ENCODE data around the gene DYRK2.
"Not testable (repeated sequence)": the region's sequence is repeated elsewhere in the genome, so short reads cannot be mapped to it uniquely, and the experiment has no call there.

DYRK2 gene

DNA sequence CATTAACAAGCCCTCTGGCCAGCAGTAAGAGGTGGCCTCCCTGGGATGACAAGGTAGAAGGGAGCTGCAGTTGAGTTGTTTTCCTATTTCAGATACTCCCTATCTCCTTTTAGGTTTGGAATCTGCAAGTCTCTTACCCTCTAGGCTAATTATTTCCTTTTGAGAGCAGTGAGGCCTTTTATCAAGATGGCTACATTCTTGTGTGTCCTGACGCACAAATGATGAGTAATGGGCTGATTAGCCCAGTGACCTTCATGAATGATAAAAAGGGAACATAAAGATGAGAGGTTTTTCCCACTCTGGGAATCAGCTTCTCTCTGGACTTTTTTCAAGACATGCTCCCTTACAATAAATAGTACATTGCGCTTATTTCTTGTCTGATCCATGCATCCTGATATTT lies 22.9 kb downstream of the DYRK2 start:
- no peak for DNase-seq (ENCODE audit: low spot score)

DNA sequence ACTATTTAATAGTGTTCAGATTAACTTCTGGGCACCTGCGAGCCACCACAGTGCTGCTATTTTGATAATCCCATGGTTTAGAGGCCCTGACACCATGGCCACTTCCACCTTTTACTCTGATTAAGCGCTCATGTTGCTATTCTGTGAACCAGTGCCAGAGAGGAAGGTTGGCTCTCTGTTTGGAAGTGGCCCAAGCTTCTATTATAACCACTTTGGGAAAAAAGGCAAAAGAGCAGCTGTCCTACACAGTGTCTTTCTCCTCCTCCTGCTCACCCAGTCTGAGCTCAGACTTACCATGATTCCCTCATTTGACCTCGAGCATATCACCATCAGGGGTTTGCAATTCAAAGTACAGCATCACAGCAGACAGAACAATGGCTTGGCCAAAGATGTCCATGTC lies 23.3 kb downstream of the DYRK2 start:
- DNase-seq (ENCODE audit: low spot score) = no peak

DNA sequence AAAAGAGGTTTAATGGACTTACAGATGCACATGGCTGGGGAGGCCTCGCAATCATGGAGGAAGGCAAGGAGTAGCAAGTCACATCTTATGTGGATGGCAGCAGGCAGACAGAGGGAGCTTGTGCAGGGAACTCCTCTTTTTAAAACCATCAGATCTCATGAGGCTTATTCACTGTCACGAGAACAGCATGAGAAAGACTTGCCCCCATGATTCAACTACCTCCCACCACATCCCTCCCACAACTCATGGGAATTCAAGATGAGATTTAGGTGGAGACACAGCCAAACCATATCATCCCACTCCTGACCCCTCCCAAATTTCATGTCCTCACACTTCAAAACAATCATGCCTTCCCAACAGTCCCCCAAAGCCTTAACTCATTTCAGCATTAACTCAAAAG lies 24.0 kb downstream of the DYRK2 start:
- not testable (repeated sequence) for DNase-seq (ENCODE audit: low spot score)

GRCh38 chr12:67673509-67673908 lies 25.0 kb downstream of the DYRK2 start:
- DNase-seq (ENCODE audit: low spot score) = not testable (repeated sequence)

- DNase-seq (ENCODE audit: low spot score) = no peak
Observed at GRCh38 chr12:67674417-67674816, 25.9 kb downstream of the DYRK2 start.

GRCh38 chr12:67676624-67677023 lies 28.1 kb downstream of the DYRK2 start:
- DNase-seq (ENCODE audit: low spot score) = no peak

DNA sequence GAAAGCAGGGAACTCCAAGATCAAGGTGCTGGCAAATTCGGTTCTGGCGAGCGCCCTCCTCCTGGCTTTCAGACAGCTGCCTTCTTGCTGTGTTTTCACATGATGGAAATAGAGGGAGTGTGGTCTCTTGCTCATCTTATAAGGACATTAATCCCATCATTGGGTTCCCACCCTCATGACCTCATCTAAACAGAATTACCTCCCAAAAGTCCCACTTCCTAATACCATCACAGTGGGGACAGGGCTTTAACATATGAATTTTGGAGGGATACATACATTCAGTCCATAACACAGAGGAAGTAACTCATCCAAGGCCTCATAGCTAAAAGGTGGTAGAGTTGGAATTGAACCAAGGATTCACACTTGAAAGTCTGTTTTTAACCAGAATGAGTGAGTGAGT lies 28.6 kb downstream of the DYRK2 start:
- DNase-seq (ENCODE audit: low spot score) = no peak

GRCh38 chr12:67681105-67681778 lies 32.7 kb downstream of the DYRK2 start:
- DNase-seq (ENCODE audit: low spot score) = no peak

DNA sequence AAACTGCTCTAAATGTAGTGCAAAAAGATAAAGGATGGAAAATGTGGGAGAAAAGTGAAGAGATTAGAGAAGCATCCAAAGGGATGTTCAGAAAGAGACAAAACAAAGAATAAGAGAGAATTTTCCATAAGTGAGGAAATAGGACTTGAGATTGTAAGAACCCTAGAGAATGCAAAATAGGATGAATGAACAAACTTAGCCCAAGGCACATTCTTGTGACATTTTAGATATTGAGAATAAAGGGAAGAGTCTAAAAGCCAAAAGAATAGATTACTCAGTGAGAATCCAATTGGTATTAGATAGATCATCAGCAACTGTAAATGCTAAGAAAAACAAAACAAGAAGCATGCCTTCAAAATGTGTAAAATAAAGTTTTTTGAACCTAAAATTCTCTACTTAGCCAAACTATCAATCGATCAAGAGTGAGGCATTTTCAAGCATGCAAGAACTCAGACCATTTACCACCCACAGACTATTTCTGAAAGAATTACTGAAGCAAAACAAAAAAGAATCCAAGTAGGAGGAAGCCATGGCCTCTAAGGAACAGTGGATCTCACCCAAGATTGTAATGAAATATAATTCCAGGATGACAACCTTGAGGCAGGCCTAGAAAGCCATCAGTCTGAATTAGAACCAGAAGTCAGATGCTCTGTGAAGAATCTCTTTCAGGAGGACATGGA lies 33.5 kb downstream of the DYRK2 start:
- no peak for DNase-seq (ENCODE audit: low spot score)

GRCh38 chr12:67689385-67689784 lies 40.8 kb downstream of the DYRK2 start:
- DNase-seq (ENCODE audit: low spot score) = no peak

- no peak for DNase-seq (ENCODE audit: low spot score)
Observed at GRCh38 chr12:67690656-67691055, 42.1 kb downstream of the DYRK2 start.

GRCh38 chr12:67691220-67691619 lies 42.7 kb downstream of the DYRK2 start:
- no peak for DNase-seq (ENCODE audit: low spot score)

DNA sequence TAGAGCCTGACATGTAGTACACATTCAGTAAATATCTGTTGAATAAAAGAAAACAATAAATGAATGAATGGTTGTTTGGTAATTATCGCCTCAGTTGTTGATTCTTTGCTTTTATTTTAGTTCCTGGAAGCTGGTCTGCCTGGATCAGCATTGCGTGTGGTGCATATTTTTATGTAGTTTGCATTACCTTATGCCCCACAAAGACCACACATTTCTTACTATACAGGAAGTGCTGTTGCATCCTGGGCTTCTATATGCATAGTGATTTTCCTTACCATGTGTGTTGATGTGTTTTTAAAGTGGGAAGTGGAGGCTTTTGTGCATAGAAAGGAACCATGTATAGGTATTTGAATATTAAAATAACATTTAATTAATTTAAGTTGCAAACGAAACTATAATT lies 43.6 kb downstream of the DYRK2 start:
- DNase-seq (ENCODE audit: low spot score) = no peak

DNA sequence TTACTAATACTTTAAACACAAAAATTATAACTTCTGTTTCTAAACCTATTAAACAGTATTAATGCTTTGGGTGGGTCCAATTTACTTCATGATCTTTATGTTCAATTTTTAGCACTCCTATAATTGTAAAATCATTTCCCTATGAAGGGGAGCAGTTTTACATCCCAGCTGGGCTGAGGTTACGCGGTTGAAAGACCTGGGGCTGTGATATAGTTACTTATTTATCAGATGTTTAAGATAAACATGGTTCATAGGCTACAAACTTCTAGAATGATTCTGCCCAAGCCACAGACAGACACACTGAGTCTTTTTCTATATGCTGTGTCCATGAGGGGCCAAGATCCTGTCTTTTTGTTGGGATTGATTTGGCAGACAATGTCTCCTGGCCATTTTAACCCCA lies 44.4 kb downstream of the DYRK2 start:
- DNase-seq (ENCODE audit: low spot score) = no peak

DNA sequence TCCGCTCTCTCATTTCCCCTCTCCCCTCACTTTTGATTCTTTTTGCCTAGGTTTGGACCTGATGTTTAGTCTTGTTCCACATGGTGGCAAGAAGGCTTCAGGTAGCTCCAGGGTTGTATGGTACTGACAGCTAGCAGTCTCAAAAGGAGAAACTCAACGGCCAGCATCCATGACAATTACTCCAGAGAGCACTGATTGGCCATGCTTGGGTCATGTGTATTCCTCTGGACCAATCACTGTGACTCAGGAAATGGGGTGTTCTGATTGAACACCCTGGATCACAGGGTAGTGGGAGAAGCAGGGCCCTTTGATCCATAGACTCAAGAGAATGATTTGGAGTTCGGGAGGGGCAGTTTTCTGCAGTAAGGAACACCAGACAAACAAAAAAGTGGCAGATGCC lies 45.3 kb downstream of the DYRK2 start:
- DNase-seq (ENCODE audit: low spot score) = no peak

GRCh38 chr12:67694306-67694900 lies 45.9 kb downstream of the DYRK2 start:
- no peak for DNase-seq (ENCODE audit: low spot score)

GRCh38 chr12:67695974-67696373 lies 47.4 kb downstream of the DYRK2 start:
- DNase-seq (ENCODE audit: low spot score) = no peak

DNA sequence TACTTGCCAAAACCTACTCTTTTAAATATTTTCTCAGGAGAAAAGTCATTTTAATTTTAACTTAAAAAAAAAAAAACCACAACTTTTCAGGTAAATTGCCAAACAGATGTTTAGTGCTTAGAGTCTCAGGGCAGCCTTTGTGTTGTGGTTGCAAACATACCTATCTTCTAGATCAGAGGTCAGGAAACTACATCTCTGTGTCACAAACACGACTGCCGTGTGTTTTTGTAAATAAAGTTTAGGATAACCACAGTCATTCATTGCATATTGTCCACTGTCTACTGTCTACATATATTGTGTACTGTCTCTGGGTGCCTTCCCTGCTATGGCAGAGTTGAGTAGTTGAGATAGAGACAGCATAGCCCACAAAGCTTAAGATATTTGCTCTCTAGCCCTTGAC lies 48.9 kb downstream of the DYRK2 start:
- no peak for DNase-seq (ENCODE audit: low spot score)

DNA sequence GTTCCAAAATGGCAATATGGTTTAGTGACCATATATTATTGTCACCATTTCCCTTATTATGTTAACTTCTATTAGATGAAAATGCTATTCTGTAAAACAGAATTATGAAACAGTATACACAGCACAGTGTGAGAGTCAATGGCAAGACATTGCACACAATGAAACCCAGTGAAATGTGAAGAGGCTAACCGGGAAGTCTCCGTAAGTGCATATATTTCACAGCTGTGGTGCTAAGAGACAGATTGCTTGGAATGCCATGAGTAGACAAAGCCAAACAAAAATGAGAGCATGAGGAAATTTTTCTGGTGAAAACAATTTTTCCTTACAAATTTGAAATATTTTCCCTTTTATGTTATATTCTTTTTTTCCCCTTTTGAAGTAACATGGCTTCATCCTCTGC lies 49.4 kb downstream of the DYRK2 start:
- no peak for DNase-seq (ENCODE audit: low spot score)

- no peak for DNase-seq (ENCODE audit: low spot score)
Observed at GRCh38 chr12:67698672-67699581, 50.4 kb downstream of the DYRK2 start.

- no peak for DNase-seq (ENCODE audit: low spot score)
Observed at GRCh38 chr12:67701121-67701520, 52.6 kb downstream of the DYRK2 start.

DNA sequence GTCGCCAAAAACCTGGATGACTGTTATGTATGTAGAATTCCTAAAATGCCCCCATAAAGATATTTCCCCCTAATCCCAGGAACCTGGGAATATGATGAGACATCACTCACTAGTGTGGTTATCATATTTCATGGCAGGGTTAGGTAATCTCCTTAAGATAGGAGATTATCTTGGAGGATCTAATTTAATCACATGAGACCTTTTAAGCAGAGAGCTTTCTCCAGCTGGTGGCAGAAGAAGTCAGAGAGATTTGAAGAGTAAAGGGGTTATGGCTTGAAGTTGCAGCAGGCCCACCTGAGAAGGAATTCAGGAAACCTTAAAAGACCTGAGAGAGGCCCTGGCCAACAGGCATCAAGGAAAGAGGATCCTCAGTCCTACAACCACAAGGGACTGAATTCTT lies 53.6 kb downstream of the DYRK2 start:
- no peak for DNase-seq (ENCODE audit: low spot score)

- DNase-seq (ENCODE audit: low spot score) = no peak
Observed at GRCh38 chr12:67704071-67704470, 55.5 kb downstream of the DYRK2 start.
